ENCODE results near the gene HYI.
"Not testable (repeated sequence)": the region's sequence is repeated elsewhere in the genome, so short reads cannot be mapped to it uniquely, and the experiment has no call there.

The HYI gene

DNA sequence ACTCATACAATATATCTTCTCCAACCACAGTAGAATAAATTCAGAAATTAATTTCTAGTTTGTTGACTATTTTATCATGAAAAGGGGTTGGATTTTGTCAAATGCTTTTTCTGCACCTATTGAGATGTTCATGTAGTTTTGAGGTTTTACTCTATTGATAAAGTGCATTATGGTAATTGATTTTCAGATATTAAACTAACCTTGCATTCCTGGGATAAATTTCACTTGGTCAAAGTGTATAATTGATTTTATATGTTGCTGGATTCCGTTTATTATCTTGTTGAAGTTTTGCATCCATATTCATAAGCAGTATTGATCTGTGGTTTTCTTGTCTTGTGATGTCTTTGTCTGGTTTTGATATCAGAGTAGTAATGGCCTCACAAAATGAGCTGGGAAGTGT, 34.4 kb upstream of the HYI start:
- no peak overlapping the region for H3K27ac ChIP-seq
- TF ChIP-seq ZFX (IDR thresholded peaks at IDR 0.05; ENCODE audit: borderline replicate concordance), result no peak
- TF ChIP-seq, protein P1, sequence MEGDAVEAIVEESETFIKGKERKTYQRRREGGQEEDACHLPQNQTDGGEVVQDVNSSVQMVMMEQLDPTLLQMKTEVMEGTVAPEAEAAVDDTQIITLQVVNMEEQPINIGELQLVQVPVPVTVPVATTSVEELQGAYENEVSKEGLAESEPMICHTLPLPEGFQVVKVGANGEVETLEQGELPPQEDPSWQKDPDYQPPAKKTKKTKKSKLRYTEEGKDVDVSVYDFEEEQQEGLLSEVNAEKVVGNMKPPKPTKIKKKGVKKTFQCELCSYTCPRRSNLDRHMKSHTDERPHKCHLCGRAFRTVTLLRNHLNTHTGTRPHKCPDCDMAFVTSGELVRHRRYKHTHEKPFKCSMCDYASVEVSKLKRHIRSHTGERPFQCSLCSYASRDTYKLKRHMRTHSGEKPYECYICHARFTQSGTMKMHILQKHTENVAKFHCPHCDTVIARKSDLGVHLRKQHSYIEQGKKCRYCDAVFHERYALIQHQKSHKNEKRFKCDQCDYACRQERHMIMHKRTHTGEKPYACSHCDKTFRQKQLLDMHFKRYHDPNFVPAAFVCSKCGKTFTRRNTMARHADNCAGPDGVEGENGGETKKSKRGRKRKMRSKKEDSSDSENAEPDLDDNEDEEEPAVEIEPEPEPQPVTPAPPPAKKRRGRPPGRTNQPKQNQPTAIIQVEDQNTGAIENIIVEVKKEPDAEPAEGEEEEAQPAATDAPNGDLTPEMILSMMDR (IDR thresholded peaks at IDR 0.05), result no peak

DNA sequence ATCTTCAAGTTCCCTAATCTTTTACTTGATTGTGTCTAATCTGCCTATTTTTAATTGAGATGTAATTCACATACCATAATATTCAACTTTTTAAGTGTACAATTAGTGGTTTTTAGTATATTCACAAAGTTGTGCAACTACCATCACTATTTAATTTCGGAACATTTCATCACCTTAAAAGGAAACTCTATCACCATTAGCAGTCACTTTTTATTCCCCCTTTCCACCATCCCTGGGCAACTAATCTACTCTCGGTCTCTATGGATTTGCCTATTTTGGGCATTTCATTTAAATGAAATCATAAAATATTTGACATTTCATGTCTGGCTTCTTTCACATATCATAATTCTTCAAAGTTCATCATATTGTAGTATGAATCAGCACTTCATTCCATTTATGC, 30.6 kb upstream of the HYI start:
- TF ChIP-seq ZFX (IDR thresholded peaks at IDR 0.05; ENCODE audit: borderline replicate concordance), result no peak
- TF ChIP-seq, protein P1 (IDR thresholded peaks at IDR 0.05), result no peak
- H3K27ac ChIP-seq, result no peak overlapping the region

DNA sequence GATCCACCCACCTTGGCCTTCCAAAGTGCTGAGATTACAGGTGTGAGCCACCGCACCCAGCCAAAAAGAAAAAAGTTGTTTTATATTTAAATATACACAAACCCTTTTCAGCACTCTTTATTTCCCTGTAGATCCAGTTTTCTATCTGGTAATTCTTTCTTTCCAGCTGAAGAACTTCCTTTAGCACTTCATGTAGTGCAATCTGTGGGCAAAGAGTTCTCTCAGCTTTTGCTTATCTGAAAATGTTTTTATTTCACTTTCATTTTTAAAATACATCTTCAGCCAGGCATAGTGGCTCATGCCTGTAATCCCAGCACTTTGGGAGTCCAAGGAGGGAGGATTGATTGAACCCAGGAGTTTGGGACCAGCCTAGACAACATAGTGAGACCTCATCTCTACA, 28.5 kb upstream of the HYI start:
- no peak overlapping the region for H3K27ac ChIP-seq
- no peak for TF ChIP-seq ZFX (IDR thresholded peaks at IDR 0.05; ENCODE audit: borderline replicate concordance)
- TF ChIP-seq, protein P1 (IDR thresholded peaks at IDR 0.05), result no peak

DNA sequence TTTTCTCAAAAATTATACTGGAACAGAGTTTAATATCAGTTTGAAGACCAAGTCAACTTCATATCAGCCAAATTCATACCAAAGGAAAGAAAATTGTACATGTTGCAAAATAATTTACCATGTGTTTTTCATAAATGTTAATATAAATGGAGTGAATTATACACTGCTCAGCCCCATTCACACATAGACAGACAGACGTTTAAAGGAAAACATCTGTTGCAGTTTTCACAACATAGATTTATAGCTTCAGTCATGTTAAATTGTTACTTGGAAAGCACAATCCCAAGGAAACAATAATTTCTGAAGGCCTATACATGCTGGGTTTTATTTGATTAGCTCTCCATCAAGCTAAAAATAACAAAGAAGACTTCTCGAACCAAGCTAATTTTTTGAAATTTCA, 27.8 kb upstream of the HYI start:
- TF ChIP-seq ZFX (IDR thresholded peaks at IDR 0.05; ENCODE audit: borderline replicate concordance), result no peak
- no peak overlapping the region for H3K27ac ChIP-seq

DNA sequence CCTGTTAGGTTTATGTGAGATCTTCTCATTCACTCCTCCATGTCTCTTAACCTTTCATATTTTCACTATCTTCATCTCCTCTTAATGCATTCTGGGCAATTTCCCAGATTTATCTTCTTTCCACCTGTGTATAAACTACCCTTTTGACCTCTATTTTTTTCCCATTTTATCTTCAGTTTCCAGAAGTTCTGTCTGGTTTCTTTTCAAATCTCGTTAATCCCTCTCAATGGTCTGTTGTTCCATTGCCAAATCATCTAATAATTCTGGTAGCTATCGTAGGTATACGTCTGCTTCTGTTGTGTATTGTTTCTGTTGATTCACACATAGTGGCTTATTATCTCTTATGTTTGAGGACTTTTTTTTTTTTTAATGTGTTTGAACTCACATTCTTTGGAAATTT, 25.7 kb upstream of the HYI start:
- TF ChIP-seq, protein P1 (IDR thresholded peaks at IDR 0.05), result no peak
- no peak overlapping the region for H3K27ac ChIP-seq

DNA sequence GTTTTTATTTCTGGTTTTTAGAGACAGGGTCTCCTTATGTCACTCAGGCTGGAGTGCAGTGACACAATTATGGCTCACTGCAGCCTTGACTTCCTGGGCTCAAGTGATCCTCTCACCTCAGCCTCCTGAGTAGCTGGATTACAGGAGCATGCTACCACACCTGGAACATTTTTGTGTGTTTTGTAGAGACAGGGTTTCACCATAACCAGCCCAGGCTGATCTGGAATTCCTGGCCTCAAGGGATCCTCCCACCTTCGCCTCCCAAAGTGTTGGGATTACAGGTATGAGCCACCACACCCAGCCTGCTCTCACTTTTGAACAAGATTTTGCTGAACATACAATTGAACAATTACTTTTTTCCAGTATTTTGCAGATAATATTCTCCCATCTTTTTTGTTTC, 24.0 kb upstream of the HYI start:
- H3K27ac ChIP-seq, result no peak overlapping the region
- TF ChIP-seq ZFX (IDR thresholded peaks at IDR 0.05; ENCODE audit: borderline replicate concordance), result no peak
- TF ChIP-seq, protein P1 (IDR thresholded peaks at IDR 0.05), result no peak

DNA sequence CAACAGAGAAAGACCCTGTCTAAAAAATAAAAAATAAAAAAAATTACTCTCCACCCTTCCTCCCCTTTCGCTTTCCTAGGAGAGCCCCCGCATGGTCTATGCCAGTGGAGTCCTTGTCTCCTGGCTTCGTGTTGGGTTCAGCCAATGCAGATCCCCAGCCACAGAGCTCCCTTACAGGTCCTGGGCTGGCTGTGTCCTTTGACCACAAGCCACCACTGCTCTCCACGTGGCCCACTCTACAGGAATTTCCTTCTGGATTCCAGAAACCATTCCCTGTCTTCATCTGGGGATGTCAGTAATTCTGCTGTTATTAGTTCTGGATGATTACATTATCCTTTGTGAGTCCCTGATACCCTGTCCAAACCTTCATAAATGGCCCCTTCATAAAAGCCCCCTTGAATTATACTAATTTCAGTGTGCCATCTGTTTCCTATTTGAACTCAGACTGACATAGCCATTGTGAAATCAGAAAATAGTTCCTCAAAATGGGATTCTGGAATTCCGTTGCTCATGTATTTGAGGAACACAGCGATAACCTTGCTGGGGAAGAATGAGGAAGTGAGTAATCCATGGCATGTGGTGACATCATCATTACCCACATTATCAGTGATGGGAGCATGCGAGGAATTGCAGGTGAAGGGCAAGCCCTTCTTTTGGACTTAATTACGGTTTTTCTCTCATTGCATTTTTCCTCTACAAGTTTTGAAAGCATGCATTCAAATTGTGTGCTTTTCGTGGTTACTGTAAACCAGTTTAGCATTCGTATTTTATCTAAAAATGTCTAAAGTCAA, 22.1 kb upstream of the HYI start:
- H3K27ac ChIP-seq, result not testable (repeated sequence)

DNA sequence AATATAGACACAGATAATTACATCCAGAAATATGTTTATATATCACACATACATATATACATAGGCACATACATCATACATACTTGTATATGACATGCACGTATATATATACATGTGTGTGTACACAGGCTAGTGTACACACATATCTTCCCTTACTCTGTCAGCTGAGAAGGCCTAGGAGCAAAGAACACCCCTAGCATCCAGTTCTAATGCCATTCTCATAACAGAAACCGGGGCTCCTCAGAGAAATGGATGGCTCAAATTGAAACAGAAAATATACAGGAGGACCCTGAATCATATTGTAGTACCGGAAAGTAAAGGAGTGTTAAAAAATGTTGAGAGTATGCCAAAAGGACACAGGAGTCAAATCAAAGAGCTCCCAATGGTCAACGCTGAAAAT, 19.7 kb upstream of the HYI start:
- no peak for TF ChIP-seq ZFX (IDR thresholded peaks at IDR 0.05; ENCODE audit: borderline replicate concordance)
- TF ChIP-seq, protein P1 (IDR thresholded peaks at IDR 0.05), result no peak
- no peak overlapping the region for H3K27ac ChIP-seq

DNA sequence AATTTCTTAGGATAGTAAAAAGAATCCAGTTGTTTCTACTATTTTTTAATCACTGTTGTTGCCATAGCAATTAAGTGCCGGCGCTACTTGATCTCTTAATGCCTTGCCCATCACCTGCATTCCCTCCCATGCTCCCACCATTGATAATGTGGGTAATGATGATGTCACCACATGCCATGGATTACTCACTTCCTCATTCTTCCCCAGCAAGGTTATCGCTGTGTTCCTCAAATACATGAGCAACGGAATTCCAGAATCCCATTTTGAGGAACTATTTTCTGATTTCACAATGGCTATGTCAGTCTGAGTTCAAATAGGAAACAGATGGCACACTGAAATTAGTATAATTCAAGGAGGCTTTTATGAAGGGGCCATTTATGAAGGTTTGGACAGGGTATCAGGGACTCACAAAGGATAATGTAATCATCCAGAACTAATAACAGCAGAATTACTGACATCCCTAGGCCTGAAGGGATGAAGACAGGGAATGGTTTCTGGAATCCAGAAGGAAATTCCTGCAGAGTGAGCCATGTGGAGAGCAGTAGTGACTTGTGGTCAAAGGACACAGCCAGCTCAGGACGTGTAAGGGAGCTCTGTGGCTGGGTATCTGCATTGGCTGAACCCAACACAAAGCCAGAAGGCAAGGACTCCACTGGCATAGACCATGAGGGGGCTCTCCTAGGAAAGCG, 18.9 kb upstream of the HYI start:
- not testable (repeated sequence) for H3K27ac ChIP-seq
